Measurements from ENCODE around the gene TMEM233. TPM values are rescaled to one million over a fixed set of nuclear protein-coding genes. Genes with fewer than 3 reads are reported as not detected.

The TMEM233 gene
- total RNA-seq, 1 donor = 1.1 TPM

DNA sequence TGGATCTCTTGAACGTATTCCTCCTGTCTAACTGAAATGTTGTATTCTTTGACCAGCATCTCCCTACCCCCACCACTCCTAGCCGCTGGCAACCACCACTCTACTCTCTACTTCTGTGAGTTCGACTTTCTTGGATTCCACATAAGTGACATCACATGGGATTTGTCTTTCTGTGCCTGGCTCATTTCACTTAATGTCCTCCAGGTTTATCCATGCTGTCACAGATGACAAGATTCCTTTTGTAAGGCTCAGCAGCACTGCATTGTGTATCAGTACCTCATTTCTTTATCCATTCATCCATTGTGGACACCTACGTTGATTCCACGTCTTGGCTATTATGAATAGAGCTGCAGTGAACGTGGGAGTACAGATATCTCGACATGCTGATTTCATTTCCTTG, 84.9 kb downstream of the TMEM233 start:
- H3K4me3 ChIP-seq (ENCODE audit: low read depth, low read length) = no peak overlapping the region
- TF ChIP-seq, protein P1, sequence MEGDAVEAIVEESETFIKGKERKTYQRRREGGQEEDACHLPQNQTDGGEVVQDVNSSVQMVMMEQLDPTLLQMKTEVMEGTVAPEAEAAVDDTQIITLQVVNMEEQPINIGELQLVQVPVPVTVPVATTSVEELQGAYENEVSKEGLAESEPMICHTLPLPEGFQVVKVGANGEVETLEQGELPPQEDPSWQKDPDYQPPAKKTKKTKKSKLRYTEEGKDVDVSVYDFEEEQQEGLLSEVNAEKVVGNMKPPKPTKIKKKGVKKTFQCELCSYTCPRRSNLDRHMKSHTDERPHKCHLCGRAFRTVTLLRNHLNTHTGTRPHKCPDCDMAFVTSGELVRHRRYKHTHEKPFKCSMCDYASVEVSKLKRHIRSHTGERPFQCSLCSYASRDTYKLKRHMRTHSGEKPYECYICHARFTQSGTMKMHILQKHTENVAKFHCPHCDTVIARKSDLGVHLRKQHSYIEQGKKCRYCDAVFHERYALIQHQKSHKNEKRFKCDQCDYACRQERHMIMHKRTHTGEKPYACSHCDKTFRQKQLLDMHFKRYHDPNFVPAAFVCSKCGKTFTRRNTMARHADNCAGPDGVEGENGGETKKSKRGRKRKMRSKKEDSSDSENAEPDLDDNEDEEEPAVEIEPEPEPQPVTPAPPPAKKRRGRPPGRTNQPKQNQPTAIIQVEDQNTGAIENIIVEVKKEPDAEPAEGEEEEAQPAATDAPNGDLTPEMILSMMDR (IDR thresholded peaks at IDR 0.05; ENCODE audit: insufficient read depth, low read length) = no peak
- DNase-seq (ENCODE audit: low read depth) = no peak

- TF ChIP-seq, protein P1 (IDR thresholded peaks at IDR 0.05; ENCODE audit: insufficient read depth, low read length) = no peak
- no peak for DNase-seq (ENCODE audit: low read depth)
- H3K4me3 ChIP-seq (ENCODE audit: low read depth, low read length) = no peak overlapping the region
Measured at GRCh38 chr12:119679081-119679480, 85.5 kb downstream of the TMEM233 start.

GRCh38 chr12:119679490-119679889, 85.9 kb downstream of the TMEM233 start:
- H3K4me3 ChIP-seq (ENCODE audit: low read depth, low read length) = no peak overlapping the region
- DNase-seq (ENCODE audit: low read depth) = no peak
- TF ChIP-seq, protein P1 (IDR thresholded peaks at IDR 0.05; ENCODE audit: insufficient read depth, low read length) = no peak

- TF ChIP-seq, protein P1 (IDR thresholded peaks at IDR 0.05; ENCODE audit: insufficient read depth, low read length) = no peak
- DNase-seq (ENCODE audit: low read depth) = no peak
- no peak overlapping the region for H3K4me3 ChIP-seq (ENCODE audit: low read depth, low read length)
Measured at GRCh38 chr12:119681111-119681510, 87.5 kb downstream of the TMEM233 start.

DNA sequence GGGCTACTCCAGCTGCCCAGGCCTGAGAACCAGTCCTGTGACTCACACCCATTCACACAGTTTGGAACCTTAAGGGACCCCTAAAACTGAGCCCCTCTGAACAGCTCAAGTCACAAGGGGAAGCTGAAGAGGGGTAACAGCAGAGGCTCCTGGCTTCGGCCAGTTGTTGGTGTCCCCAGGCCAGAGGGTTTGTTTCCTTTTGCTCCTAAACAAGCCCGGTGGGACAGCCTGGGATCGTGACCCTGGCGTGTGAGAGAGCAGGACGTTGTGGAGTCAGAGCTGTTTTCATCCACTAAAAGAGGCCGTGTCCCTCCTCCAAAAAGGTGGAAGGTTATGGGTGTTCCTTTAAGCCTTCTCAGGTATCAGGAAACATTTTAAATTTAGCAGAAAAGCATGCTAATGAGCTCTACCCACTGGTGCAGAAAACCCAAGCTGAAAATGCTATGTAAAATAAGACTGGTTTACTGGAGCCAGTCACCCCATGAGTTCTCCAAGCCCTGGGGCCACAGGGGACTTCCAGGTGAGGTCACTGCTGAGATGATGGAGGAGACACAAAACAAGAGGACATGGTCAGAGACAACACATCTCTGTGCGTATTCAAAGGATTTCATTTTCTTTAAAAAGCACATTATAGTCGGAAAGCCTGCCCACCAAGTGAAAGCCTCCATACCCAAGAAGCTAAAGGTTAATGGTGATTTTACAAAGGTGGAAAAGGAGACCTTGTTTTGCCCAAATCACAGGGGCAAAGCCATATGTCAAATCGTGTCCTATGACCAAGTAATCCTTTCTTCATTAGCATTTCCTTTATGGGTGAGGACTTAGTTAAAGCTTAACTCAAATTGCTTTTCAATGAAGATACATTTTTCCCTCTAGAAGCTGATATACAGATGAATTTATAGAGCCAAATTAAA, 88.4 kb downstream of the TMEM233 start:
- no peak for DNase-seq (ENCODE audit: low read depth)
- H3K4me3 ChIP-seq (ENCODE audit: low read depth, low read length) = no peak overlapping the region
- TF ChIP-seq, protein P1 (IDR thresholded peaks at IDR 0.05; ENCODE audit: insufficient read depth, low read length) = no peak

DNA sequence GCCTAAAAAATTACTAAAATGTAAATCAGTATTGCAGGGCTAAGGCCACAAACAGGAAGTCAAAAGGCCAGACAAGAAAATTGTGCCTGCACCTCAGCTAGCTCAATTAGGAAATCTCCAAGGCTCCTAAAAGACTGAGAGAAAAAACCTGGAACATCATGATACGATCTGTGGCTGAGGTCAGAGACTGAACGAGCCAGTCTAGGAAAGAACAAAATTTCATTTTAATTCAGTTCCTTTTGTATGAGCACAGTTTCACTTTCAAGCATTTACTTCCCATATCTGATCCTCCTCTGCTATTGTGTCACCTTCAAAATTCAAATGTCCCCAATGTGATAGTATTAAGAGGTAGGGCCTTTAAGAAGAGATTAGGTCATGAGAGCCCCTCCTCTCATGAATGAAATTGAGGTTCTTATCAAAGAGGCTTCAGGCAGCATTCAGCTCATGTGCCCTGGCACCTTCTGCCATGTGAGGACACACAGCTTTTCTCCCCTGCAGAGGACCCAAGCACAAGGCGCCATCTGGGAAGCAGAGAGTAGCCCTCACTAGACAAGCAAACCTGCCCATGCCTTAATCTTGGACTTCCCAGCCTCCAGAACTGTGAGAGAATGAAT, 89.2 kb downstream of the TMEM233 start:
- H3K4me3 ChIP-seq (ENCODE audit: low read depth, low read length) = no peak overlapping the region
- TF ChIP-seq, protein P1 (IDR thresholded peaks at IDR 0.05; ENCODE audit: insufficient read depth, low read length) = no peak
- no peak for DNase-seq (ENCODE audit: low read depth)

Data from fibroblast of the aortic adventitia (primary cell).